ENCODE data around the gene BTG2. TPM values are rescaled to one million over a fixed set of nuclear protein-coding genes. Genes with fewer than 3 reads are reported as not detected.

Gene BTG2
- total and polyA plus RNA-seq, 2 experiments from 2014 or later: 197 to 274 TPM

DNA sequence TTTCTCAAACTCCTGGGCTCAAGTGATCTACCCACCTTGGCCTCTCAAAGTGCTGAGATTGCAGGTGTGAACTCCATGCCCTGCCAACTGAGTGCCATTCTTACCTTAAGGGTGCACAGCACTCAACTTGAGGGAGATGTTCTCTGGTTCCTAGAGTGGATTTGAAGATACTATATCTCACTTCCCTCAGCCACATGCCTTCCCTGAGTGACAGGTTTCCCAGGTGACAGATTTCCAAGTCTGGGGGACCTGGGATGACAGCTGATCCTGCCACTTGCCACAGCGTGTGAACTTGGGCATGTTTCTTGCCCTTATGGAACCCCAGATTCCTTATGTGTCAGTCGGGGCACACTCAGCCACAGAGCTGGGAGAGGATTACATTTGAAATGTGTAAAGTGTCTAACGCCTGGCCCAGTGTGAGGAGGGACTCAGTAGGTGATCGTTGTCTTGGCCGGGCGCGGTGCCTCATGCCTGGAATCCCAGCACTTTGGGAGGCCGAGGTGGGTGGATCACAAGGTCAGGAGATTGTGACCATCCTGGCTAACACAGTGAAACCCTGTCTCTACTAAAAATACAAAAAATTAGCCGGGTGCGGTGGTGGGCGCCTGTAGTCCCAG lies 29.6 kb upstream of the BTG2 start:
- 85% methylated on average over 11 of the region's 11 CpGs for WGBS (ENCODE audit: low lambda C conversion rate, missing lambda C conversion rate)
- no peak for DNase-seq (ENCODE audit: low spot score)
- Histone ChIP-seq H3K4me3 (no peak overlapping the region), H2AFZ (no peak overlapping the region), H3K79me2 (no peaks in the 10 kb centered on the region), H3K4me1 (ENCODE audit: insufficient read depth) (peaks cover 29% of the 10 kb centered on the region), H3K4me2 (no peak overlapping the region), H3K9me2 (replicated peaks; ENCODE audit: insufficient read depth) (no peaks in the 10 kb centered on the region), H4K20me1 (ENCODE audit: insufficient read depth, poor library complexity, severe bottlenecking) (no peaks in the 10 kb centered on the region), H3K9me3 (ENCODE audit: low read depth) (no peaks in the 10 kb centered on the region), H3K27me3 (no peaks in the 10 kb centered on the region), H3K27ac (no peak overlapping the region), H3K36me3 (replicated peaks; ENCODE audit: insufficient read depth, low read depth) (no peaks in the 10 kb centered on the region)
- TF ChIP-seq, protein P1, sequence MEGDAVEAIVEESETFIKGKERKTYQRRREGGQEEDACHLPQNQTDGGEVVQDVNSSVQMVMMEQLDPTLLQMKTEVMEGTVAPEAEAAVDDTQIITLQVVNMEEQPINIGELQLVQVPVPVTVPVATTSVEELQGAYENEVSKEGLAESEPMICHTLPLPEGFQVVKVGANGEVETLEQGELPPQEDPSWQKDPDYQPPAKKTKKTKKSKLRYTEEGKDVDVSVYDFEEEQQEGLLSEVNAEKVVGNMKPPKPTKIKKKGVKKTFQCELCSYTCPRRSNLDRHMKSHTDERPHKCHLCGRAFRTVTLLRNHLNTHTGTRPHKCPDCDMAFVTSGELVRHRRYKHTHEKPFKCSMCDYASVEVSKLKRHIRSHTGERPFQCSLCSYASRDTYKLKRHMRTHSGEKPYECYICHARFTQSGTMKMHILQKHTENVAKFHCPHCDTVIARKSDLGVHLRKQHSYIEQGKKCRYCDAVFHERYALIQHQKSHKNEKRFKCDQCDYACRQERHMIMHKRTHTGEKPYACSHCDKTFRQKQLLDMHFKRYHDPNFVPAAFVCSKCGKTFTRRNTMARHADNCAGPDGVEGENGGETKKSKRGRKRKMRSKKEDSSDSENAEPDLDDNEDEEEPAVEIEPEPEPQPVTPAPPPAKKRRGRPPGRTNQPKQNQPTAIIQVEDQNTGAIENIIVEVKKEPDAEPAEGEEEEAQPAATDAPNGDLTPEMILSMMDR (IDR thresholded peaks at IDR 0.05; ENCODE audit: poor library complexity): no peak

DNA sequence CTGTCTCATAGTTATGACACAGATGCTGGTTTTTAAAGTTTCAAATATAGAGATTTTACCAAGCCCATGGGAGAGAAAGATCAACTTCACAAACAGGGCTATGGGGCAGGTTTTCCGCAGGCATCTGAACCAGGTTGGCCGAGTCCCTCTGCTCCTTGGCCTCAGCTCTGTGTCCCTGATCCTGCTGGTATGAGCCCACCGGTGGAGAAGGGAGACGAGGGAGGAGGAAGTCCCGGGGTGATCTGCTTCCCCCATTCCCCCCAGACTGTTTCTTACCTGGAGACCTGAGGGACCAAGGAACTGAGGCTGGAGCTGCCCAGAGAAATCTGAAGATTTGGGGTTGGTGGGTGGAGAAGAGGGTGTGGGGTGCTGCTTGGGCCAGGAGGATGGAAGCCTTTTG lies 28.9 kb upstream of the BTG2 start:
- WGBS (ENCODE audit: low lambda C conversion rate, missing lambda C conversion rate): 90% methylated on average over 5 of the region's 5 CpGs
- DNase-seq (ENCODE audit: low spot score): no peak
- no peak overlapping the region for H3K4me2 ChIP-seq
- no peaks in the 10 kb centered on the region for H4K20me1 ChIP-seq (ENCODE audit: insufficient read depth, poor library complexity, severe bottlenecking)
- no peaks in the 10 kb centered on the region for H3K9me2 ChIP-seq (replicated peaks; ENCODE audit: insufficient read depth)
- H3K4me3 ChIP-seq: no peak overlapping the region
- no peaks in the 10 kb centered on the region for H3K27me3 ChIP-seq
- H3K36me3 ChIP-seq (replicated peaks; ENCODE audit: insufficient read depth, low read depth): no peaks in the 10 kb centered on the region
- H3K79me2 ChIP-seq: no peaks in the 10 kb centered on the region
- peaks cover 29% of the 10 kb centered on the region for H3K4me1 ChIP-seq (ENCODE audit: insufficient read depth)
- TF ChIP-seq, protein P1 (IDR thresholded peaks at IDR 0.05; ENCODE audit: poor library complexity): no peak
- TF ChIP-seq EZH2phosphoT487 (IDR thresholded peaks at IDR 0.05; ENCODE audit: low read depth, severe bottlenecking, unreplicated experiment) (no peak), EZH2 (IDR thresholded peaks at IDR 0.05; ENCODE audit: borderline replicate concordance) (no peak)
- no peak overlapping the region for H2AFZ ChIP-seq
- no peak overlapping the region for H3K27ac ChIP-seq
- H3K9me3 ChIP-seq (ENCODE audit: low read depth): no peaks in the 10 kb centered on the region

DNA sequence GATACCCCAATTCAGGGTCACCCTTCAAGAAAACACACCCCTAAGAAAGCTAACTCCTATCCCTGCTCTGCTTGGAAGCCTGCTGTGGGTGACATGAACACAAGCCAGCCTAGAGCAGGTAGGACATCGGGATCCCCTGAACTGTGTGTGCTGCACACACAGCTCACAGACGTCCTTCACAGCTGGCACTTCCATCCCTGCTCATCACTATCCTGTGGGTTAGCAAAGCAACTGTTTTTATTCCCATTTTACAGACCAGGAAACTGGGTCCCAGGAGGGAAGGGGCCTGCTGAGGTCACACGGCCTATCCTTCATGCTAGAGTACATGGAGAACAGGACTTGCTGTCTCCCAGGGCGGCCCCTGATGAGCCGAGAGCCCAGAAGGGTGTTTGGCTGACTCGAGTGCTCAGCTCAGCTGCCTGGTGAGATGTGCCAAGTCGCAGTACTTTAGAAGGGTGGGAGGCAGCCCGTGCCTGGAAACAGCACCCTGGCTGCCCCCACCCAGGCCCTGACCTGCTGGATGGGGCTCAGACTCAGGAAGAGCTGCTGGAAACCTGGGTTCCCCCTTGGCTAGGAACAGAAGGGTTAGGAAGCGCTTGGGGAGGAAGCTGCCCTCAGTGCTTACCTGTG lies 28.3 kb upstream of the BTG2 start:
- Histone ChIP-seq H3K4me2 (no peak overlapping the region), H3K36me3 (replicated peaks; ENCODE audit: insufficient read depth, low read depth) (no peaks in the 10 kb centered on the region), H4K20me1 (ENCODE audit: insufficient read depth, poor library complexity, severe bottlenecking) (no peaks in the 10 kb centered on the region), H2AFZ (no peak overlapping the region), H3K4me1 (ENCODE audit: insufficient read depth) (peaks cover 33% of the 10 kb centered on the region), H3K9me3 (ENCODE audit: low read depth) (no peaks in the 10 kb centered on the region), H3K27ac (peak overlapping the region; percentile 94), H3K79me2 (no peaks in the 10 kb centered on the region), H3K9me2 (replicated peaks; ENCODE audit: insufficient read depth) (no peaks in the 10 kb centered on the region), H3K27me3 (no peaks in the 10 kb centered on the region), H3K4me3 (no peak overlapping the region)
- 94% methylated on average over 9 of the region's 9 CpGs for WGBS (ENCODE audit: low lambda C conversion rate, missing lambda C conversion rate)
- DNase-seq (ENCODE audit: low spot score): no peak
- TF ChIP-seq, protein P1 (IDR thresholded peaks at IDR 0.05; ENCODE audit: poor library complexity): no peak
